Body of pancreas (tissue), 4 donors: ENCODE data around the gene UTP11. TPM values are rescaled to one million over a fixed set of nuclear protein-coding genes. Genes with fewer than 3 reads are reported as not detected.

Experiments used
- ATAC-seq: fragments of 150-250 bp; one replicate; pipeline ENCODE4 v1.9.1; 2016
- DNase-seq, 4 donors: peaks; one replicate each; pipeline ENCODE4 v3.0.0-alpha.2; 2019
- H3K27ac ChIP-seq, 4 donors: fragments of 200-600 bp; sonication (generic); 1 replicate in 3 of 4; 2 replicates in 1 of 4; pipeline versions ENCODE4 v1.5.1 to v1.6.1; 2016 to 2019; ENCODE audit warnings: mild to moderate bottlenecking in 1 of 4, mixed read lengths in 1 of 4, moderate library complexity in 1 of 4
- H3K27me3 ChIP-seq, 2 donors: fragments of 200-600 bp; sonication (generic); one replicate each; pipeline ENCODE4 v1.6.0; 2016; ENCODE audit warnings: mild to moderate bottlenecking in 1 of 2
- H3K36me3 ChIP-seq, 2 donors: fragments of 200-600 bp; sonication (generic); replicated peaks in 1 of 2; 2 replicates each; pipeline ENCODE4 v1.5.1; 2016; ENCODE audit warnings: low read depth in 2 of 2; ENCODE audit not compliant: insufficient read depth in 1 of 2
- H3K4me1 ChIP-seq: fragments of 200-600 bp; sonication (generic); one replicate; pipeline ENCODE4 v1.6.0; 2016
- H3K4me3 ChIP-seq, 2 donors: fragments of 200-600 bp; sonication (generic); 1 replicate in 1 of 2; 2 replicates in 1 of 2; pipeline ENCODE4 v1.5.1; 2016 to 2019
- H3K9me3 ChIP-seq, 3 donors: fragments of 200-600 bp; sonication (generic); 1 replicate in 2 of 3; 2 replicates in 1 of 3; pipeline ENCODE4 v1.5.1; 2016
- POLR2A ChIP-seq, 3 donors: fragments of 450-650 bp; IDR thresholded peaks; one replicate each; pipeline ENCODE4 v1.6.1; 2016; ENCODE audit warnings: antibody characterized with exemption in 3 of 3, mild to moderate bottlenecking in 2 of 3
- WGBS, 2 donors: methylation state at CpG; one replicate each; pipeline ENCODE4 v1.1.5; 2017; 5-methylcytosine and 5-hydroxymethylcytosine counted together
- intact Hi-C: fragments of 100-400 bp; cut with DNase I; formaldehyde crosslinking; loops from one replicate; pipeline ENCODE4 v1.15.1; 2023
- total RNA-seq, 2 donors: library from RNA; depleted of rRNA; stranded (reverse); fragments of >200 nt; gene quantifications; one replicate each; pipeline ENCODE4 v1.1.0, GENCODE V29; 2016
- TF ChIP-seq, protein P1 (sequence below), 7 experiments: fragments of 450-650 bp in 4 of 7; fragments of 200-600 bp in 3 of 7; sonication (generic) in 3 of 7; IDR thresholded peaks; one replicate each; pipeline ENCODE4 v1.5.1; 2016 to 2019; ENCODE audit warnings: antibody characterized with exemption in 7 of 7

Gene UTP11
- total RNA-seq, 2 donors from 2014 or later = 10.9 to 13.2 TPM

- ATAC-seq = no peak
- TF ChIP-seq, protein P1, sequence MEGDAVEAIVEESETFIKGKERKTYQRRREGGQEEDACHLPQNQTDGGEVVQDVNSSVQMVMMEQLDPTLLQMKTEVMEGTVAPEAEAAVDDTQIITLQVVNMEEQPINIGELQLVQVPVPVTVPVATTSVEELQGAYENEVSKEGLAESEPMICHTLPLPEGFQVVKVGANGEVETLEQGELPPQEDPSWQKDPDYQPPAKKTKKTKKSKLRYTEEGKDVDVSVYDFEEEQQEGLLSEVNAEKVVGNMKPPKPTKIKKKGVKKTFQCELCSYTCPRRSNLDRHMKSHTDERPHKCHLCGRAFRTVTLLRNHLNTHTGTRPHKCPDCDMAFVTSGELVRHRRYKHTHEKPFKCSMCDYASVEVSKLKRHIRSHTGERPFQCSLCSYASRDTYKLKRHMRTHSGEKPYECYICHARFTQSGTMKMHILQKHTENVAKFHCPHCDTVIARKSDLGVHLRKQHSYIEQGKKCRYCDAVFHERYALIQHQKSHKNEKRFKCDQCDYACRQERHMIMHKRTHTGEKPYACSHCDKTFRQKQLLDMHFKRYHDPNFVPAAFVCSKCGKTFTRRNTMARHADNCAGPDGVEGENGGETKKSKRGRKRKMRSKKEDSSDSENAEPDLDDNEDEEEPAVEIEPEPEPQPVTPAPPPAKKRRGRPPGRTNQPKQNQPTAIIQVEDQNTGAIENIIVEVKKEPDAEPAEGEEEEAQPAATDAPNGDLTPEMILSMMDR (IDR thresholded peaks at IDR 0.05) = no peak
- TF ChIP-seq POLR2A (IDR thresholded peaks at IDR 0.05) = no peak
- no peak overlapping the region for H3K27ac ChIP-seq
- H3K27me3 ChIP-seq = no peaks in the 10 kb centered on the region
- H3K4me1 ChIP-seq = no peaks in the 10 kb centered on the region
- no peak for DNase-seq
- 30 to 34% methylated on average over 3 of the region's 3 CpGs for WGBS, 2 donors
- intact Hi-C loops = no loop called here
- H3K4me3 ChIP-seq = no peak overlapping the region
- no peaks in the 10 kb centered on the region for H3K36me3 ChIP-seq
- no peaks in the 10 kb centered on the region for H3K9me3 ChIP-seq
Observed at GRCh38 chr1:38052750-38053415, 40.3 kb downstream of the UTP11 start.

DNA sequence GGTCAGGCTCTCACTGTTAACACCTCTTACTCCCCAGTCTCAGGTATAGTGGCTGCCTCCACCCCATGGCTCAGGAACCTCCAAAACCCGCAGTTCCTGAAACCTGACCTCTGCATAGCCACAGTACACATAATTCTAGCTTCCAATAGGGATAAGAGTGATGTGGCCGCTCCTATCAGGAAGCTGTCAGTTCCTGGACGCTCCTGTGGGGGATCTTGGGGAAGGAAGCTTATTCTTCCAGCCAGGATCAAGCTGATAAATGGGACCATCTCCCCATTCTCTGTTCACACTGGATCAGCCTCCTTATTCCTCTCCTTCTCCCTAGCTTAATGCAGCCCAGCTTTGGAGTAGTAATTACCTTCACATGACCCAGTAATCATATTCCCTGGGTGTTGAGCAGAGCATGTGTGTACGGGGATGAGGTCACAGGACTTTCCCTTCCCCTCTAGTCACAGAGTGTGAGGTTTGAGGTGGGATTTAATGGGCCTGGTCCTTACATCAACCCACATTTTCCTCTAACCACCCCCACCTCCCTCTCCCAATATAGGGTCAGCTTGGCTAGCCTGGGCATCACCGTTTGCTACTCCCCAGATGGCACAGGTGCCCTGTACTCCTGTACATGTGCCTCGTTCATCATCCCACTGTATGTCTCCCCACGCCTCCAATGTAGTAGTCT, 41.0 kb downstream of the UTP11 start:
- 54 to 68% methylated on average over 6 to 7 of the region's 7 CpGs for WGBS, 2 donors
- ATAC-seq (no peak), DNase-seq (no peak)
- Histone ChIP-seq H3K4me3 (no peak overlapping the region), H3K4me1 (no peaks in the 10 kb centered on the region), H3K27me3 (no peaks in the 10 kb centered on the region), H3K9me3 (no peaks in the 10 kb centered on the region), H3K36me3 (no peaks in the 10 kb centered on the region), H3K27ac (no peak overlapping the region)
- TF ChIP-seq, protein P1 (IDR thresholded peaks at IDR 0.05) = no peak
- TF ChIP-seq POLR2A (IDR thresholded peaks at IDR 0.05) = no peak
- intact Hi-C loops = no loop called here

- Histone ChIP-seq H3K27ac (no peak overlapping the region), H3K36me3 (no peaks in the 10 kb centered on the region), H3K4me3 (no peak overlapping the region), H3K27me3 (no peaks in the 10 kb centered on the region), H3K4me1 (peaks cover 3% of the 10 kb centered on the region), H3K9me3 (no peaks in the 10 kb centered on the region)
- WGBS, 2 donors = 79 to 86% methylated on average over 3 of the region's 3 CpGs
- TF ChIP-seq POLR2A (IDR thresholded peaks at IDR 0.05) = no peak
- TF ChIP-seq, protein P1 (IDR thresholded peaks at IDR 0.05) = no peak
- intact Hi-C loops = no loop called here
- no peak for DNase-seq
- ATAC-seq = no peak
Observed at GRCh38 chr1:38055398-38055797, 42.9 kb downstream of the UTP11 start.

DNA sequence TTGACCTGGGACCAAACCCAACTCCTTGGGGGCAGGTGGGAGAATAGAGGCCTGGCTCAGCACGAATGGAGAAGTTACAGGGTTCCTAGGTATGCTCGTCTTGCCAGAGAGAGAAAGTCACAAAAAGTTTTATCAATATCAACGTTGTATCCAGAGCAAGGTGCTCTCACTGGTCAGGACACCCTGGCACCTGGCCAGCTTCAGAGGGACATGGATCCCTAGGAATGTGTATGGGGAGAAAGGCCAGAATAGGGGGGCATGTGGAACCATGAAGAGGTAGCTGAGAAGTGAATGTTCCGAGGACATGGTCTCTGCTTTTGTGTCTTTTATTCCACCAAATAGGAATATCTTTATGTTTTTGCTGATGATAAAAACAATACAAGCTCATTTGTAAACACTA, 43.4 kb downstream of the UTP11 start:
- no peaks in the 10 kb centered on the region for H3K9me3 ChIP-seq
- H3K4me3 ChIP-seq = no peak overlapping the region
- ATAC-seq (no peak), DNase-seq (no peak)
- no peaks in the 10 kb centered on the region for H3K36me3 ChIP-seq
- WGBS, 2 donors = 44 to 53% methylated on average over 4 of the region's 4 CpGs
- peaks cover 6% of the 10 kb centered on the region for H3K4me1 ChIP-seq
- TF ChIP-seq POLR2A (IDR thresholded peaks at IDR 0.05) = no peak
- TF ChIP-seq, protein P1 (IDR thresholded peaks at IDR 0.05) = no peak
- H3K27me3 ChIP-seq = no peaks in the 10 kb centered on the region
- no peak overlapping the region for H3K27ac ChIP-seq
- intact Hi-C loops = no loop called here
